Stimulated activated CD4-positive, alpha-beta T cell treated with anti-CD3 and anti-CD28 coated beads, Interleukin-2, amount 100 ng/mL, for 4 hours (primary cell): ENCODE data around the gene CLCN4.

Experiments
- DNase-seq: peaks from one replicate; pipeline ENCODE4 v3.0.0-alpha.2; 2020; ENCODE audit warnings: low read depth

The CLCN4 gene

GRCh38 chrX:10130354-10130753 is 26.4 kb upstream of the CLCN4 start:
- DNase-seq, result no peak

GRCh38 chrX:10133980-10134676 is 22.6 kb upstream of the CLCN4 start:
- DNase-seq, result no peak

GRCh38 chrX:10134921-10135320 is 21.9 kb upstream of the CLCN4 start:
- no peak for DNase-seq

GRCh38 chrX:10135561-10136399 is 21.0 kb upstream of the CLCN4 start:
- DNase-seq, result no peak

- no peak for DNase-seq
These were observed 18.0 kb upstream of the CLCN4 start for GRCh38 chrX:10138726-10139125.

GRCh38 chrX:10140264-10140663 is 16.5 kb upstream of the CLCN4 start:
- DNase-seq, result no peak

- DNase-seq, result no peak
These were observed 14.7 kb upstream of the CLCN4 start for GRCh38 chrX:10142041-10142599.

GRCh38 chrX:10143071-10143983 is 13.4 kb upstream of the CLCN4 start:
- DNase-seq, result no peak

- DNase-seq, result no peak
These were observed 10.4 kb upstream of the CLCN4 start for GRCh38 chrX:10146346-10146745.

GRCh38 chrX:10152086-10152485 is 4.7 kb upstream of the CLCN4 start:
- DNase-seq, result no peak

- no peak for DNase-seq
These were observed 1.6 kb upstream of the CLCN4 start for GRCh38 chrX:10155137-10155536.

- DNase-seq, result no peak
These were observed 212 bp downstream of the CLCN4 start for GRCh38 chrX:10157032-10157341.

- DNase-seq, result no peak
These were observed 768 bp downstream of the CLCN4 start for GRCh38 chrX:10157543-10157942.

- no peak for DNase-seq
These were observed 1.7 kb downstream of the CLCN4 start for GRCh38 chrX:10158279-10159144.

- DNase-seq, result no peak
These were observed 2.3 kb downstream of the CLCN4 start for GRCh38 chrX:10159145-10159468.

GRCh38 chrX:10160211-10160610 is 3.4 kb downstream of the CLCN4 start:
- no peak for DNase-seq

- no peak for DNase-seq
These were observed 6.3 kb downstream of the CLCN4 start for GRCh38 chrX:10163031-10163430.

- DNase-seq, result no peak
These were observed 8.1 kb downstream of the CLCN4 start for GRCh38 chrX:10164879-10165278.

- DNase-seq, result no peak
These were observed 8.9 kb downstream of the CLCN4 start for GRCh38 chrX:10165580-10166247.

GRCh38 chrX:10166248-10166716 is 9.5 kb downstream of the CLCN4 start:
- DNase-seq, result no peak

- DNase-seq, result no peak
These were observed 10.0 kb downstream of the CLCN4 start for GRCh38 chrX:10166731-10167151.
